ENCODE data around the gene SMARCC1. TPM values are rescaled to one million over a fixed set of nuclear protein-coding genes. Genes with fewer than 3 reads are reported as not detected.

SMARCC1 gene
- total RNA-seq, 2 donors from 2014 or later, result 11.6 to 19.3 TPM

DNA sequence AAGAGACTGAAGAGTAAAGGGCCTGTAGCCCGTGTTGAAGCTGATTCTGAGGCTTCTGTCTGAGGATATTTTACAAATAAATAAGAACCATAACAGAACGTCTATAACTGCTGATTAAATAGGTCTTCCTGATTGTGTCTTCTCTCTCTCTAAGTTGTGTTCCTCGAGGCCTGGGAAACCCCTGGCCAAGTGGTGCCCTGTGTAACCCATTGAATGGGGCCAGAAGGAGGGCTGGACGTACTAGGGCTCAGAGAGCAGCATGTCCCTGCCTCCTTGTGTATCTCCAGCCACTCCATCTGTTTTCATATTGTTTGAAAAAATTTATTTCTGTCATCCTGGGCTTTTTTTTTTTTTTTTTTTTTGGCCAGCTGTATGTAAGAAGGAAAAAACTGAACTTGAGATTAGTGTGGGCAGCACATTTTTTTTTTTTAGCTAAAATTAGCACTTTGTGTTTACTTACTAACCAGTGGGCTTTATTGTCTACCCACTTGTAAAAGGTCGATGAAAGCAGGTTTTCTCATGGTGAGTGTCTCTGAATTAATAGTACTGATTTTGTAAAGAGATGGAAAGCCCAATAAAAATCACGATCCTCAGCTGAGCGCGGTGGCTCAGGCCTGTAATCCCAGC, 32.0 kb upstream of the SMARCC1 start:
- no peak for DNase-seq (ENCODE audit: low spot score)
- Histone ChIP-seq H3K4me1 (no peaks in the 10 kb centered on the region), H3K9me3 (no peaks in the 10 kb centered on the region), H3K27ac (no peak overlapping the region), H3K36me3 (peaks cover 60% of the 10 kb centered on the region), H3K4me3 (no peak overlapping the region), H3K27me3 (no peaks in the 10 kb centered on the region)
- TF ChIP-seq, protein P1, sequence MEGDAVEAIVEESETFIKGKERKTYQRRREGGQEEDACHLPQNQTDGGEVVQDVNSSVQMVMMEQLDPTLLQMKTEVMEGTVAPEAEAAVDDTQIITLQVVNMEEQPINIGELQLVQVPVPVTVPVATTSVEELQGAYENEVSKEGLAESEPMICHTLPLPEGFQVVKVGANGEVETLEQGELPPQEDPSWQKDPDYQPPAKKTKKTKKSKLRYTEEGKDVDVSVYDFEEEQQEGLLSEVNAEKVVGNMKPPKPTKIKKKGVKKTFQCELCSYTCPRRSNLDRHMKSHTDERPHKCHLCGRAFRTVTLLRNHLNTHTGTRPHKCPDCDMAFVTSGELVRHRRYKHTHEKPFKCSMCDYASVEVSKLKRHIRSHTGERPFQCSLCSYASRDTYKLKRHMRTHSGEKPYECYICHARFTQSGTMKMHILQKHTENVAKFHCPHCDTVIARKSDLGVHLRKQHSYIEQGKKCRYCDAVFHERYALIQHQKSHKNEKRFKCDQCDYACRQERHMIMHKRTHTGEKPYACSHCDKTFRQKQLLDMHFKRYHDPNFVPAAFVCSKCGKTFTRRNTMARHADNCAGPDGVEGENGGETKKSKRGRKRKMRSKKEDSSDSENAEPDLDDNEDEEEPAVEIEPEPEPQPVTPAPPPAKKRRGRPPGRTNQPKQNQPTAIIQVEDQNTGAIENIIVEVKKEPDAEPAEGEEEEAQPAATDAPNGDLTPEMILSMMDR (IDR thresholded peaks at IDR 0.05), result no peak

DNA sequence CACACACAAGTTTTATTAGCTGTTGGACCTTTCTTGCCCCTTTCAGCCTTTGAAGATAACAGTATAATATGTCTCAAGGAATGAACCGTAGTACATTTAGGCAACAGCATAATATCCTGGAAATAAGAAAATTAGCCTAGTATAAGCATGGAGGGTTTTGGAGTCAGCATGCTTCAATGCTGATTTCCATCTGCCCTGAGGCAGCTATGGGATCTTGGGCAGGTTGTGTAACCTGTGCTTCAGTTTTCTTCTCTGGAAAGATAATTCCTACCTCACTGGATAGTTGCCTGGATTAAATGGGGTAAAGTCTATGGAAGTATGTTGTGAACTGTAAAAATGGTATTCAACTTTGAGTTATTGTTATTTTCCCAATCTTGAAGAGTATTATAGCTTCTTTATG, 22.9 kb upstream of the SMARCC1 start:
- H3K36me3 ChIP-seq, result peaks cover 23% of the 10 kb centered on the region
- H3K4me1 ChIP-seq, result peaks cover 0 to 16% of the 10 kb centered on the region in 2 donors
- H3K9me3 ChIP-seq, result no peaks in the 10 kb centered on the region
- no peak for DNase-seq (ENCODE audit: low spot score)
- no peak overlapping the region for H3K27ac ChIP-seq
- TF ChIP-seq, protein P1 (IDR thresholded peaks at IDR 0.05), result no peak
- no peak overlapping the region for H3K4me3 ChIP-seq
- H3K27me3 ChIP-seq, result no peaks in the 10 kb centered on the region

DNA sequence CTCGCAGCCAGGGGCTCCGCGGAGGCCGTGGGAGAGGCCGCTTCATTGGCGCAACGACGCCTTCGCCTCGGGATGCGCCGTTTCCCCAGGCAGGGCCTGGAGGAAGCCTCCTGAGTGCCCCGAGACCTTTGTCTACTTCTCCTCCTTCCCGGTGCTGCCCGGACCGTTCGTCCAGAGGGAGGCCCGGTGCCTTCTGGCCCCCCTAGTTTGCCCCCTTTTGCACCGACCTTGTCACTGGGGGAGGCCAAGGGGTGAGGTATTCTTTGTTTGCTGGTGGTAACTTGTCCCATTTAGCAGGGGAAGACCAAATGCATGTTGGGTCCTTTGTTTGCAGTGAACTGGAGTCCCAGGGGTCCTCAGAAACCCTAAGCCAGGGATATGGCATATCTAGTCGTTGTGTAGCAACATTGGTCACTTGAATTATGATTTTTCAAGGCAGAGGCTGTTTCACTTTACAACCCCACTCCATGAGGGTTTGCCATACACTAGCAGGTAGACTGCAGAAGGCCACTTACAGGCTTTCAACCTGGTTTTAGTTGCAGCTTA, 21.9 kb upstream of the SMARCC1 start:
- Histone ChIP-seq H3K27me3 (no peaks in the 10 kb centered on the region), H3K4me1 (peaks cover 0 to 16% of the 10 kb centered on the region in 2 donors), H3K4me3 (peak overlapping the region; percentile 89 to 92), H3K36me3 (peaks cover 19% of the 10 kb centered on the region), H3K9me3 (no peaks in the 10 kb centered on the region), H3K27ac (peak overlapping the region; percentile 94 to 99)
- no peak for DNase-seq (ENCODE audit: low spot score)
- TF ChIP-seq, protein P1 (IDR thresholded peaks at IDR 0.05), result no peak

DNA sequence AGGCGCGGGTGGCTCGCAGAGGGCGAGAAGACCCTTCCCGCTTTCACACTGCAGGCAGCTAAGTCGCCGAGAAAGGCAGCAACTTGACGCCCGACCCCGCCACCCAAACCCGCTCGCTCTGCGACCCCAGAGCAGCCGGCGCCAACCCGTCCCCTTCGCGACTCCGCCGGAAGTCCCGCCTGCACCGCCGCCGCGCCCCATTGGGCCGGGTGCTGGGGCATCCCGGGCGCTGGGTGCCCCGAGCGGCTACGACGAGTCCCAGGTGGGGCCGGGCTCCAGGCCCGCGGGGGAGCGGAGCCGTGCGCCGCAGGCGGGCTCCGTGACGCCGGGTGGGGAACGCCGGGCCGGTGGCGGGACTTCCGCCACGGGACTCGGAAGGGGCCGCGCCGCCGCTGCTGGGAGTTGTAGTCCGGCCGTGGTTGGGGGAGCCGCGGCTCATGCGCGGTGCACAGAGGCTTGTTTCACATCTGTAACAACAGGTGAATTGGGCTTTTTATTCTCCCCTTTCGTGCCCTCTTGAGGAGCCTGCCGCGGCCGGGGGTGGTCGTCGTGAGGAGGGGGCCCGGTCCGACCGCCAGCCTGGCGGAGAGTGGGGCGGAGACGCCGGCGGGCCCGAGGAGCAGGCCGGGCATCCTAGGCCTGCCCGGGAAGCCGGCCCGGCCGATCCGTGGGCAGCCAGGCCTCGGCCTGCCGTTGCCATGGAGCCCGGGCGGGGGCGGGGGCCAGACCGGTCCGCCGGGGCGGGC, 21.2 kb upstream of the SMARCC1 start, which contains the start of gene DHX30:
DHX30 (plus strand) TSS at position 405 of the 746 bp plus-strand sequence. CDS start 7,546 bp downstream, outside the sequence.
- H3K4me1 ChIP-seq, result peaks cover 0 to 16% of the 10 kb centered on the region in 2 donors
- H3K4me3 ChIP-seq, result peak within 1 kb of the TSS; percentile 89 to 92
- peaks cover 17% of the 10 kb centered on the region for H3K36me3 ChIP-seq
- DNase-seq (ENCODE audit: low spot score), result peak; percentile 90
- TF ChIP-seq, protein P1 (IDR thresholded peaks at IDR 0.05), result no peak
- H3K9me3 ChIP-seq, result no peaks in the 10 kb centered on the region
- H3K27me3 ChIP-seq, result no peaks in the 10 kb centered on the region
- H3K27ac ChIP-seq, result peak within 1 kb of the TSS; percentile 94 to 99

DNA sequence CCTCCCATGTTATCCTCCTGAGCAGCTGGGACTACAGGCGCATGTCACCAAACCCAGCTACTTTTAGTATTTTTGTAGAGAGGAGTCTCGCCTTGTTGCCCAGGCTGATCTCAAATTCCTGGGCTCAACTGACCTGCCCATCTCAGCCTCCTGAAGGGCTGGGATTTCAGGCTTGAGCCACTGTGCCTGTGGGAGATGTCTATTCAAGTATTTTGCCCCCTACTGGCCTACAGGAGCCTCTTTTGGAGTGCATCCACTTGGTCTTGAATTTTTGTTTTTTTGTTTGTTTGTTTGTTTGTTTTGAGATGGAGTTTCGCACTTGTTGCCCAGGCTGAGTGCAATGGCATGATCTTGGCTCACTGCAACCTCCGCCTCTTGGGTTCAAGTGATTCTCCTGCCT, 18.0 kb upstream of the SMARCC1 start:
- no peak overlapping the region for H3K27ac ChIP-seq
- peaks cover 0 to 16% of the 10 kb centered on the region in 2 donors for H3K4me1 ChIP-seq
- H3K36me3 ChIP-seq, result no peaks in the 10 kb centered on the region
- no peak overlapping the region for H3K4me3 ChIP-seq
- TF ChIP-seq, protein P1 (IDR thresholded peaks at IDR 0.05), result peak in 1 of 2 donors; percentile 26
- DNase-seq (ENCODE audit: low spot score), result no peak
- H3K9me3 ChIP-seq, result no peaks in the 10 kb centered on the region
- H3K27me3 ChIP-seq, result no peaks in the 10 kb centered on the region

Measured in right atrium auricular region (tissue), 2 donors.